Muscle of arm (tissue), 12 donors: Measurements from ENCODE around the gene ASCC1. TPM values are rescaled to one million over a fixed set of nuclear protein-coding genes. Genes with fewer than 3 reads are reported as not detected.
"Not testable (repeated sequence)": the region's sequence is repeated elsewhere in the genome, so short reads cannot be mapped to it uniquely, and the experiment has no call there.

Experiments used
- DNase-seq: peaks from one replicate; pipeline ENCODE4 v3.0.0-alpha.2; 2013
- polyA plus RNA-seq, 12 donors: library from polyadenylated mRNA; unstranded; fragments of 120-200 nt; gene quantifications; one replicate each; pipeline ENCODE4 v1.2.1, GENCODE V29; 2013; ENCODE audit not compliant: insufficient read length in 12 of 12

The ASCC1 gene
- polyA plus RNA-seq, 12 donors, result 21.5 to 32.1 (median 28.5) TPM; not detected in 1

GRCh38 chr10:72251635-72252034 lies 35.6 kb upstream of the ASCC1 start:
- no peak for DNase-seq

- DNase-seq, result peak; percentile 90
These were observed 34.6 kb upstream of the ASCC1 start for GRCh38 chr10:72250666-72251065.

DNA sequence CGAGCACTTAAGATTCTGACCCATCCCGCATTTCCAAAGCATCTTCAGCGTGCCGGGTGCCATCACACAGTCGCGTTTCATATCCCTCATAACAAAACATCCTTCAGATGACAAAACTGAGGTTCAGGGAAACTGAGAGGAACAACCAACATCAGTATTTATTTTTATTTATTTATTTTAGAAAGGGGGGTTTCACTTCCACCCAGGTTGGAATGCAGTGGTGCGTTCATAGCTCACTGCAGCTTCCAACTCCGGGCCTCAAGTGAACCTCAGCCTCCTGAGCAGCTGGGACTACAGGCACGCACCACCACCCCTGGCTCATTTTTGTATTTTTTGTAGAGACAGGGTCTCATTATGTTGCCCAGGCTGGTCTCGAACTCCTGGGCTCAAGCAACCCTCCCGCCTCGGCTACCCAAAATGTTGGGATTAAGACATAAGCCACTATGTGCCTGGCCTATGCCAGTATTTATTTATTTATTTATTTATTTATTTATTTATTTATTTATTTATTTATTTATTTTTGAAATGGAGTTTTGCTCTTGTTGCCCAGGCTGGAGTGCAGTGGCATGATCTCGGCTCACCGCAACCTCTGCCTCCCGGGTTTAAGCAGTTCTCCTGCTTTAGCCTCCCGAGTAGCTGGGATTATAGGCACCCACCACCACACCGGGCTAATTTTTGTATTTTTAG lies 33.2 kb upstream of the ASCC1 start:
- not testable (repeated sequence) for DNase-seq

- DNase-seq, result peak; percentile 91
These were observed 32.5 kb upstream of the ASCC1 start for GRCh38 chr10:72248468-72249151.

DNA sequence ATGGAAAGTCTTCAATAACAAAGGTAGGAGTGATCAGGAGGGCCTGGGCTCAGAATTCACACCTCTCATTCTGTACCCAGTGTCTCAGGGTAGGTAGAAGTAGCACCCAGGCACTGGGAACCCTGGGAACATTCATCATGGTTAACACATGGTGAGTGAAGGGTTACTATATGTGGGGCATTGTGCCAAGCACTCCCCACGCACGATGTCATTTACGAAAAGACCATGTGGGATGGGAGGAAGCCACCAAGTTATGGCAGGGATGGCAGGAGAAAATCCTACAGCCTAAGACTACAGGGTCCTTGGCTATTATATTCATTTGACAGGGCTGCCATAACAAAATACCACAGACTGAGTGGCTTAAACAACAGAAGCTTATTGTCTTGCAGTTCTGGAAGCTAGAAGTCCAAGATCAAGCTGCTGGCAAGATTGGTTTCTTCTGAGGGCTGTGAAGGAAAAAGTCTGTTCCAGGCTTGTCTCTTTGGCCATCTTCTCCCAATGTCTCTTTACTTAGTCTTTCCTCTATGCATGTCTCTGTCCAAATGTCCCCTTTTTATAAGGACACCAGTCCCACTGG lies 30.0 kb upstream of the ASCC1 start:
- no peak for DNase-seq

DNA sequence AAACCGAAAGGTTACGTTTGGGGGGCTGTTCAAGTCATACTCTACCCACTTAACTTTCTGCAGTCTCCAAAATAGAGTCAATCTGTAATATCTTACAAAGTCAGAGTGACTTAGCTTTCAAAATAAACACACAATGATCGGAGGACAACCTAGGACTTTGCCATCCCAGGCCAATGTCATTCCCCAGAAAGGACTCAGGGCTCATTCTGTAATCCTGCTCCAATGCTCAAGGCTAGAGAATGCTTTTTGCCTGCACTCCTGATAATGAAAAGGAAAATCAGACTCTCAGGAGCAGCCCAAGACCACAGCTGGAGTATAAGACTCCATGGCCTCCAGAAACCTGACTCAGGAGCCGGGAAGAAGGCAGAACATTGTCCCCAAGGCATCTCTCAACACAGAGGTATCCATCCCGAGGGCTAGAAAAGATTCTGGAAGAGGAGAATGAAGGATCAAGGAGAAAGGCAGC lies 28.5 kb upstream of the ASCC1 start:
- DNase-seq, result no peak

DNA sequence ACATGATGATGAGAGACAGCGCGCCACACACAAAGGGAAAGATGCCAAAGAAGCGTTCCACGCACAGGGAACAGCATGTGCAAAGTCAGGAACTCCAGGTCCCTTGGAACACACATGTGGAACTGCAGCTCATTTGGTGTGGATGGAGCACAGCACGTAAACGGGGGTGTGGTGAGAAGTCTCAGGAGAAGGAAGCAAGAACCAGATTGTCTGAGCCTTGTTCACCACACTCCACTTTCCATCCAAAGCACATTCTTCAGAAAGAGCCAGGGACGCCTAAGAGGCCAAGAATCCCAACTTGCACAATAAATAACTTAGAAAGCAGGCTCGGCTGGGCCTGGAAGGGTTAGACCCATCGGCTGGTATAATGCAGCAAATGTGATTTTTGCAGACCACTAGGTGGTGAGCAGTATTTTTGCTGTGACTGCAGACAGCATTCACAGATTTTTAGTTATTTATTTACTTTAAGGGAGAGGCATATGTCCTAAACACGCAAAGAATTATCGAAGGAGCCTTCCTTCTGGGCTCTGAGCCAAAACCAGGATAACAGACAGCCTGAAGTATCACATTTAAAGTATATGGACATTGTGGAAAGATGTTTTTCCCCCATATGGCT lies 27.9 kb upstream of the ASCC1 start:
- peak; percentile 74 for DNase-seq

DNA sequence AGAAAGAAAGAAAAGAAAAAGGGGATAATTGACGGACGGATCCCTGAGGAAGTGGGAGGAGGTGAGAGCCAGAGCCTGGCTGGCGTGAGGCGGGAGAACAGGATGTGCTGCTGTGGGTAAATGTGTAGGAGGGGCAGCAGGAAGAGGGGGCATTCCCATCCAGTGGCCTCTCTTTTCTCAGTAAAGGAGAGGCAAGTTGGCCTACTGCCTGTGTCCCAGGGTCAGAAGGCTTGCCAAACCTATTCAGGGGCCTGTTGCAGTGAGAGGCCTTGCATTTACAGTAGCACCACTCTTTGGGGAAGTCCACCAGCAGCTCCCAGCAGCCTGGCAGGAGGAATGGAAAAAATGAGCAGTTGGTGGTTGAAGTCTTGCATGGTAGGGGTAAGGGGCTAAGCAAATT lies 26.6 kb upstream of the ASCC1 start:
- DNase-seq, result peak; percentile 55

GRCh38 chr10:72241691-72242252 lies 25.7 kb upstream of the ASCC1 start:
- no peak for DNase-seq

DNA sequence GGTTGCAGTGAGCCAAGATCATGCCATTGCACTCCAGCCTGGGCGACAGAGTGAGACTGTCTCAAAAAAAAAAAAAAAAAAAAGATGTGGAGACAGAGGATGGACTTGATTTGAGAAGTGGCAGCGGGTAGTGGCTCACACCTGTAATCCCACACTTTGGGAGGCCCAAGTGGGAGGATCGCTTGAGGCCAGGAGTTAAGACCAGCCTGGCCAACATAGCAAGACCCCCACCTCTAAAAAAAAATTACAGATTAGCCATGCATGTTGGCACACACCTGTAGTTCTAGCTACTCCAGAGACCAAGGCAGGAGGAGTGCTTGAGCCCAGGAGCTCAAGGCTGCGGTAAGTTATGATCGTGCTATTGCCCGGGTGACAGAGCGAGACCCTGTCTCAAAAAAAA lies 24.3 kb upstream of the ASCC1 start:
- DNase-seq, result no peak

GRCh38 chr10:72239409-72239808 lies 23.3 kb upstream of the ASCC1 start:
- DNase-seq, result no peak

GRCh38 chr10:72238392-72239175 lies 22.5 kb upstream of the ASCC1 start:
- DNase-seq, result no peak

DNA sequence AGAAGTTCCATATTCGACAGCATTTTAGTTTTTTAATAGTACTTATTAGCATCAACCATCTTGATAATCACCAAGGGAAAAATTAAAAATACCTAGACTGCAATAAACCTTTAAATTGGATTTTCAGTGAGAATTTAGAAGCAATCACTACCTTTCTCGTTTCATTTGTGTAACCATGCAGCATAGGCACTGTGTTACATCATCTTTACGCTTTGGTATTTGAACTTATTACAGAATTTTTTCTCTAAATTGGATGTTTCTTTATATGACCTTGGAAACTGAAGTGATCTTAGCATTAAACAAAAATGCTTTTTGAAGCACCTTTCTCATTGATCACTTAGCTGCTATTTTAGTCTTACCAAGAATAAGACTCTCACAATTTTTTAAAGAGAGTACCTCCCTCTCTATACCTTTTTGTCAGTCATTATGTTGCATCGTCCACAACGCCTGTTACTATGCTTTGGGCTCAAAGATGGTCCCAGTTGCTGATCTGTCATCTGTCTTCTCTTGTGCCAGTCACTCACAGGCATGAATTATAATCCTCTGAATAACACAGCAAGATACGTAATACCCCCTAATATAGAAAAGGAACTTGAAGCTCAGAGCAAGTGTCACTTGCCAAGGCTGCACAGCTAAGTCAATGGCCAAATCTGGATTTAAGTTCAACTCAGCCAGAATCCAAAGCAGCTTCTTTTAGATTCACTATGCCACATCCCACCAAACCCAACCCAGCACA lies 19.6 kb upstream of the ASCC1 start:
- no peak for DNase-seq

DNA sequence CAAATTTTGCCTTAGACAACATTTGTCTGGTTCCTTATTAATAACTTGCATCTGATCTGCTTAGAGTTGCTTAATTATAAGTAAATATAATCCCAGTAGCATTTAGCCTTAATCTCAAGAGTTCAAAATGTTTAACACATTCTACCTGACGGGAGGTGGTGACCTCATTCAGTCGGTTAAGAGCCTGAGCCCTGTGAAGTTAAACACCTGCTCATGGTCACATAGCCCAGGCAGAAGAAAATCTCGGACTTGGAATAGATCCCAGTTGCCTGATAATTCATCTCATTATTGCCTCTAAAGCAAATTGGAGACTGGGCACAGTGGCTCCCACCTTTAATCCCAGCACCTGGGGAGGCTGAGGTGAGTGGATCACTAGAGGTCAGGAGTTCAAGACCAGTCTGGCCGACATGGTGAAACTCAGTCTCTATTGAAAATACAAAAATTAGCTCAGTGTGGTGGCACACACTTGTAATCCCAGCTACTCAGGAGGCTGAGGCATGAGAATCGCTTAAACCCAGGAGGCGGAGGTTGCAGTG lies 18.6 kb upstream of the ASCC1 start:
- no peak for DNase-seq

GRCh38 chr10:72233621-72234020 lies 17.5 kb upstream of the ASCC1 start:
- no peak for DNase-seq

- no peak for DNase-seq
These were observed 13.5 kb upstream of the ASCC1 start for GRCh38 chr10:72229261-72230251.

- DNase-seq, result no peak
These were observed 12.3 kb upstream of the ASCC1 start for GRCh38 chr10:72228318-72228751.

- DNase-seq, result no peak
These were observed 11.8 kb upstream of the ASCC1 start for GRCh38 chr10:72227826-72228225.

GRCh38 chr10:72226418-72227027 lies 10.4 kb upstream of the ASCC1 start:
- no peak for DNase-seq
